ENCODE measurements around the gene BCAS4.

- TF ChIP-seq RELA (CRISPR knock-in tag; IDR thresholded peaks at IDR 0.05; ENCODE audit: borderline replicate concordance) (no peak), NFYB (CRISPR knock-in tag; conservative IDR thresholded peaks at IDR 0.05; ENCODE audit: low read depth) (no peak), CTCF (IDR thresholded peaks at IDR 0.05) (no peak), USF1 (CRISPR knock-in tag; IDR thresholded peaks at IDR 0.05) (no peak), ARID4B (CRISPR knock-in tag; IDR thresholded peaks at IDR 0.05; ENCODE audit: borderline replicate concordance) (no peak), TCF7 (CRISPR knock-in tag; IDR thresholded peaks at IDR 0.05; ENCODE audit: low read depth) (no peak)
Observed at GRCh38 chr20:50854506-50855249, 59.8 kb downstream of the BCAS4 start.
